ENCODE results near the gene PRDM16.

Gene PRDM16

GRCh38 chr1:3290915-3291314 lies 221.9 kb downstream of the PRDM16 start:
- no peak for DNase-seq (ENCODE audit: extremely low read depth in 1 of 2, low read depth in 1 of 2)

- no peak for DNase-seq (ENCODE audit: extremely low read depth in 1 of 2, low read depth in 1 of 2)
Observed at GRCh38 chr1:3292051-3292722, 223.2 kb downstream of the PRDM16 start.

GRCh38 chr1:3292868-3293562 lies 224.0 kb downstream of the PRDM16 start:
- DNase-seq (ENCODE audit: extremely low read depth in 1 of 2, low read depth in 1 of 2) = no peak

GRCh38 chr1:3293563-3294080 lies 224.6 kb downstream of the PRDM16 start:
- DNase-seq (ENCODE audit: extremely low read depth in 1 of 2, low read depth in 1 of 2) = no peak

GRCh38 chr1:3294450-3294849 lies 225.4 kb downstream of the PRDM16 start:
- DNase-seq (ENCODE audit: extremely low read depth in 1 of 2, low read depth in 1 of 2) = no peak

- no peak for DNase-seq (ENCODE audit: extremely low read depth in 1 of 2, low read depth in 1 of 2)
Observed at GRCh38 chr1:3295846-3296245, 226.8 kb downstream of the PRDM16 start.

GRCh38 chr1:3296326-3296725 lies 227.3 kb downstream of the PRDM16 start:
- no peak for DNase-seq (ENCODE audit: extremely low read depth in 1 of 2, low read depth in 1 of 2)

GRCh38 chr1:3296826-3297225 lies 227.8 kb downstream of the PRDM16 start:
- no peak for DNase-seq (ENCODE audit: extremely low read depth in 1 of 2, low read depth in 1 of 2)

GRCh38 chr1:3297756-3298155 lies 228.8 kb downstream of the PRDM16 start:
- DNase-seq (ENCODE audit: extremely low read depth in 1 of 2, low read depth in 1 of 2) = no peak

GRCh38 chr1:3298197-3298596 lies 229.2 kb downstream of the PRDM16 start:
- no peak for DNase-seq (ENCODE audit: extremely low read depth in 1 of 2, low read depth in 1 of 2)

GRCh38 chr1:3304246-3304645 lies 235.2 kb downstream of the PRDM16 start:
- DNase-seq (ENCODE audit: extremely low read depth in 1 of 2, low read depth in 1 of 2) = no peak

- DNase-seq (ENCODE audit: extremely low read depth in 1 of 2, low read depth in 1 of 2) = no peak
Observed at GRCh38 chr1:3304692-3305091, 235.7 kb downstream of the PRDM16 start.

- no peak for DNase-seq (ENCODE audit: extremely low read depth in 1 of 2, low read depth in 1 of 2)
Observed at GRCh38 chr1:3305156-3305555, 236.2 kb downstream of the PRDM16 start.

- no peak for DNase-seq (ENCODE audit: extremely low read depth in 1 of 2, low read depth in 1 of 2)
Observed at GRCh38 chr1:3306583-3307291, 237.7 kb downstream of the PRDM16 start.

GRCh38 chr1:3307359-3307758 lies 238.4 kb downstream of the PRDM16 start:
- no peak for DNase-seq (ENCODE audit: extremely low read depth in 1 of 2, low read depth in 1 of 2)

GRCh38 chr1:3308053-3308452 lies 239.1 kb downstream of the PRDM16 start:
- no peak for DNase-seq (ENCODE audit: extremely low read depth in 1 of 2, low read depth in 1 of 2)

GRCh38 chr1:3310718-3311400 lies 241.9 kb downstream of the PRDM16 start:
- no peak for DNase-seq (ENCODE audit: extremely low read depth in 1 of 2, low read depth in 1 of 2)

- DNase-seq (ENCODE audit: extremely low read depth in 1 of 2, low read depth in 1 of 2) = no peak
Observed at GRCh38 chr1:3311711-3312110, 242.7 kb downstream of the PRDM16 start.

GRCh38 chr1:3312310-3312897 lies 243.4 kb downstream of the PRDM16 start:
- DNase-seq (ENCODE audit: extremely low read depth in 1 of 2, low read depth in 1 of 2) = no peak

GRCh38 chr1:3312898-3313575 lies 244.0 kb downstream of the PRDM16 start:
- DNase-seq (ENCODE audit: extremely low read depth in 1 of 2, low read depth in 1 of 2) = peak; percentile 45 to 74
